HG03135 (cell line): ENCODE measurements around the gene MECP2.
"Not testable (repeated sequence)": the region's sequence is repeated elsewhere in the genome, so short reads cannot be mapped to it uniquely, and the experiment has no call there.

Experiments
- ATAC-seq: cut with Tn5 transposase; IDR thresholded peaks from one replicate; pipeline ENCODE4 v1.9.1; 2021; ENCODE audit warnings: mild to moderate bottlenecking, moderate library complexity; ENCODE audit not compliant: unreplicated experiment

MECP2 gene

DNA sequence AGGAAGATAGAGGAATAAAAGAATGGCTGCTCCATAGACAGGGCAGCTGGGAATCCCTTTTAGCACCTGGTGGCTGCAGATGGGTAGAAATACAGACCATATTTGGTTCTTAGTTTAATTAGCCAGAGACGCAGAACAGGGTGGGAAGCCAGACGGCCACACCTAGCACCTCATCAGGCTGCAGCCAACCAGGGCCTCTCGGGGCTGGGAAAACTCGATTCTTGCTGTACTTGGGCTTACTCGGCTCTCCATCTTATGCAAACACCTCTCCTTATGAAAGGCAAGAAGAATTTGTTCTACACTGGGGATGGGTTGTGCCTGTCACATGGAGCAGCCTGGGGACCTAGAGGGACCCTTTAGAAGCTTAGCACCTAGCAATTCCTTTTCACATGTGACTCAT is 97.5 kb downstream of the MECP2 start:
- no peak for ATAC-seq

DNA sequence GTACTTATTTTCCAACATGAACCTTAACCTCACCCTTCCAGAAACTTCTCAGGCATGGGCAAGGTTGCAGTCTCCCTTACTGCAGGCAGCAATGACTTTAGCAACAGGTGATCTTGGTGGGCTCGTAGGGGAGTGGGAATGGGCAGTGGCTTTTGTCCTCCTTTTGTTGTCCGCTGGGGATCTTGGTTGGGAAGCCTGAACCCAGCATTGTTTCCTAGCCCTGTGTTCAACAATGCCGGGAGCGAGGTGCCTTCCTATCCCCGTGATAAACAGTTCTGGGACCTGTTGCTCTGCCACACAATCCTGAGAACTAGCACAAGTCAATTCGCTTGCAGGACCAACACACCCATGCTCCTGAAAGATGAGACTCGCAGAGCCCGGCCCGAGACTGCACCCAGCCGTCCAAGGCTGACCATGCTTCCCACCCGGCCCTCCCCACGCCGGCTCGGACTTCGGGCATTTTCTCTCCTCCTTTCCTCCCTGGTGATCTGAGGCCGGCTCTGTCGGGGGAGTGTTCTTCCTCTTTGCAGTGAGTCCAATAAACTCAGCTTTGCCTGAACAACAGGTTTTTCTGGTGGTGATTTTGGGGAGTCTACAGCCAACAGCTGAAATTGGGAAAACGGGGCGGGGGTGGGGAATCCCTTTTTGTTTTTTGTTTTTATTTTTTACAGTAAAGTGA is 98.0 kb downstream of the MECP2 start:
- no peak for ATAC-seq

GRCh38 chrX:153995504-153995903 is 102.0 kb downstream of the MECP2 start:
- no peak for ATAC-seq

DNA sequence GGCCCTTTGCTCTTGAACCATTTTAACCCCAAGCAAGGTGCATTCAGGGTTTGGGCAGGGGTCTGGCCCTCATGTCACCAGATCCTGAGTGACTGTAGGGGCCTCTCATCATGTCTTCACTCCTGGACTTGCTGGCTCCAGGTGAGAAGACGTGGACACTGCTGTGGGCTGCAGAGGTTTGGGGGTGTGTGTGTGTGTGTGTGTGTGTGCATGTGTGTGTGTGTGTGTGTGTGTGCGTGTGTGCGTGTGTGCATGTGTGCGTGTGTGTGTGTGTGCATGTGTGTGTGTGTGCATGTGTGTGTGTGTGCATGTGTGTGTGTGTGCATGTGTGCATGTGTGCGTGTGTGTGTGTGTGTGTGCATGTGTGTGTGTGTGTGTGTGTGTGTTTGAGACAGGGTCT is 103.1 kb downstream of the MECP2 start:
- ATAC-seq = not testable (repeated sequence)

- ATAC-seq = no peak
These were observed 103.5 kb downstream of the MECP2 start for GRCh38 chrX:153993978-153994377.

- ATAC-seq = no peak
These were observed 104.4 kb downstream of the MECP2 start for GRCh38 chrX:153993079-153993478.

- ATAC-seq = no peak
These were observed 105.3 kb downstream of the MECP2 start for GRCh38 chrX:153992180-153992579.

DNA sequence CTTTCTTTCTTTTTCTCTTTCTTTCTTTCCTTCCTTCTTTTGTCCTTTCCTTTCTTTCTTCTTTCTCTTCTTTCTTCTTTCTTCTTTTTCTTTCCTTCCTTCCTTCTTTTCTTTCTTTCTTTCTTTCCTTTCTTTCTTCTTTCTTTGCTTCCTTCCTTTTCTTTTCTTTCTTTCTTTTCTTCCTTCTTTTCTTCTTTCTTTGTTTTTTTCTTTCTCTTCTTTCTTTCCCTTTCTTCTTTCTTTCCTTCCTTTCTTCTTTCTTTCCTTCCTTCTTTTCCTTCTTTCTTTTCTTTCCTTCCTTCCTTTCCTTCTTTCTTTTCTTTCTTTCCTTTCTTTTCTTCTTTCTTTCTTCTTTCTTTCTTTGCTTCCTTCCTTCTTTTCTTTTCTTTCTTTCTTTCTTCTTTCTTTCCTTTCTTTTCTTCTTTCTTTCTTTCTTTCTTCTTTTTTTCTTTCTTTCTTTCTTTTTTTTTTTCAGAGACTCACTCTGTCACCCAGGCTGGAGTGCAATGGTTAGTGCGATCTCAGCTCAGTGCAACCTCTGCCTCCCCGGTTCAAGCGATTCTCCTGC is 106.4 kb downstream of the MECP2 start:
- no peak for ATAC-seq

DNA sequence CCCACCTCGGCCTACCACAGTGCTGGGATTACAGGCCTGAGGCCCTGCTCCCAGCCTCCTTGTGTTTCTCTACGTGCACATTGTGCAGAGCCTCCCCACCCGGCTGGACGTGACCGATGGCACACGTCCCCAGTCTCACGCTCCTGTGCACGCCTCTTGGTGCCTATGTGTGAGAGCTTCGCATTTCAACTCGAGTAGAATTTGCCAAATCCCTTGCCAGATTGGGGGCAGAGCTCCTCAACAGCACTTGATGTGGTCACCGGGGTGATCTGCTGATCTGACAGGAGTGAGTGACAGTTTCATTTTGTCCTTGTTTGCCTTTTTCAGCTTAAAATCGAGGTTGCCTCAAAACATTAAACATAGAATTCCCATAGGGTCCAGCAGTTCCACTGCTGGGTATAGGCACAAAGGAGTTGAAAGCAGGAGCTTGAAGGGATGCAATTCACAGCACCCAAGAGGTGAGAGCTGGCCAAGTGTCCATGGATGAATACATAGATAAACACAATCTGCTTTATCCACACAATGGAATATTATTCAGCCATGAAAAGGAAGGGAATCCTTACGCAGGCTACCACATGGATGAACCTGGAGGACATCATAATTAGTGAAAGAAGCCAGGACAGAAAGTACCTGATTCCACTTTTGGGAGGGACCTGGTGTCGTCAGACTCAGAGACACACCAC is 107.4 kb downstream of the MECP2 start:
- no peak for ATAC-seq

GRCh38 chrX:153988493-153988892 is 109.0 kb downstream of the MECP2 start:
- ATAC-seq = no peak

GRCh38 chrX:153984351-153985178 is 113.0 kb downstream of the MECP2 start:
- ATAC-seq = no peak

- no peak for ATAC-seq
These were observed 114.2 kb downstream of the MECP2 start for GRCh38 chrX:153983321-153983801.

DNA sequence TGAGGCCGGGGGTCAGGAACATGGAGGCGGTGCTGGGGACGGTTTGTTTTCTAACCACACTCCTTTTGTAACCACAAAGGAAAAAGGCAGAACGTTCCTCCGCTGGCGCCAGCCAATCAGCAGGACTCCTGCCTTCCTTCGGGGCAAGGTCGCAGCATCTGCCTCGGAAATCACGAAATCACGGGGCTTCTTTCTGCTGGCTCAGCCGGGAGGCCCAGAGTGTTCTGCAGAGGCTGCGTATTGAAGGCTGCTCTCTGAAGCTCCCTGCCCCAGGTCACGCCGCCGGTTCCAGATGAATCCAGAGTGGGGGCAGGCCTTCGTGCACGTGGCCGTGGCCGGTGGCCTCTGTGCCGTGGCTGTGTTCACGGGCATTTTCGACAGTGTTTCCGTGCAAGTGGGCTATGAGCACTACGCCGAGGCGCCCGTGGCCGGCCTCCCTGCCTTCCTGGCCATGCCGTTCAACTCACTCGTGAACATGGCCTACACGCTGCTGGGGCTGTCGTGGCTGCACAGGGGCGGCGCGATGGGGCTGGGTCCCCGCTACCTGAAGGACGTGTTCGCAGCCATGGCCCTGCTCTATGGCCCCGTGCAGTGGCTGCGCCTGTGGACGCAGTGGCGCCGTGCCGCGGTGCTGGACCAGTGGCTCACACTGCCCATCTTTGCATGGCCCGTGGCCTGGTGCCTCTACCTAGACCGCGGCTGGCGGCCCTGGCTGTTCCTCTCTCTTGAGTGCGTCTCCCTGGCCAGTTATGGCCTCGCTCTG is 115.6 kb downstream of the MECP2 start:
- ATAC-seq = no peak

- no peak for ATAC-seq
These were observed 116.3 kb downstream of the MECP2 start for GRCh38 chrX:153981231-153981630.

DNA sequence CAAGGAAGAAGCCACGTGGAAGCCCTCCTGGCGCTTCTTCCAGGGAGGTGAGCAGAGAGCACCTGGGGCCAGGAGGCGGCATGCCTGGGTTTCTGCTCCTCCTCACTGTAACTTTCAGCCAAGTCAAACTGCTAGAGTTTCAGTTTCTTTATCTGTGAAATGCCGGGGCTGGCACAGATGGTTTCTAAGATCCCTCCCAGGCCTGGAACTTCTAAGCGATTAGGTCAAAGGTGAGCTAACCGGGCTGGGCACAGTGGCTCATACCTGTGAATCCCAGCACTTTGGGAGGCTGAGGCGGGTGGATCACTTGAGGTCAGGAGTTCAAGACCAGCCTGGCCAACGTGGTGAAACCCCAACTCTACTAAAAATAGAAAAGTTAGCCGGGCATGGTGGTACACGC is 117.1 kb downstream of the MECP2 start:
- ATAC-seq = not testable (repeated sequence)

DNA sequence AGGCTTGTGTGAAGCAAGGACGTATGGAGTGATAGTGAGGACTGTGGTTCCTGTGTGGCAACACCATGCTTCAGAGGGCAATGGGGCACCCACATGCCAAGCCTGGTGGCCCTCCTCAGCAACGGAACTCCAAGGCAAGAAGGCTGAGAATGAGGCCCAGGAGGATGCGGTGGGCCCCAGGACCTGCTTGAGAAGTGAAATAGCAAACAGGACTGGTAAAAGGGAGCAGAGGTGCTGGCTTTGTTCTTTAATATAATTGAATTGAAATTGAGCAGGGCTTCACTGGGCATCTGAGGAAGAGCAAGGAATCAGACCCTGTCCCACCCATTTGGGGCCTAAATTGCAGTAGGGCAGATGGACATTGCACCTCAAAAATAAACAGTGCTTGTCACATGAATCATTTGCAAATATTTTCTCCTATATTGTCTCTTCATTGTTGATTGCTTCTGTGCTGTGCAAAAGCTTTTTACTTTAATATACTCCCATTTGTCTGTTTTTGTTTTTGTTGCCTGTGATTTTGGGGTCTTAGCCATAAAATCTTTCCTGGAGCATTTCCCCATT is 122.7 kb downstream of the MECP2 start:
- no peak for ATAC-seq

DNA sequence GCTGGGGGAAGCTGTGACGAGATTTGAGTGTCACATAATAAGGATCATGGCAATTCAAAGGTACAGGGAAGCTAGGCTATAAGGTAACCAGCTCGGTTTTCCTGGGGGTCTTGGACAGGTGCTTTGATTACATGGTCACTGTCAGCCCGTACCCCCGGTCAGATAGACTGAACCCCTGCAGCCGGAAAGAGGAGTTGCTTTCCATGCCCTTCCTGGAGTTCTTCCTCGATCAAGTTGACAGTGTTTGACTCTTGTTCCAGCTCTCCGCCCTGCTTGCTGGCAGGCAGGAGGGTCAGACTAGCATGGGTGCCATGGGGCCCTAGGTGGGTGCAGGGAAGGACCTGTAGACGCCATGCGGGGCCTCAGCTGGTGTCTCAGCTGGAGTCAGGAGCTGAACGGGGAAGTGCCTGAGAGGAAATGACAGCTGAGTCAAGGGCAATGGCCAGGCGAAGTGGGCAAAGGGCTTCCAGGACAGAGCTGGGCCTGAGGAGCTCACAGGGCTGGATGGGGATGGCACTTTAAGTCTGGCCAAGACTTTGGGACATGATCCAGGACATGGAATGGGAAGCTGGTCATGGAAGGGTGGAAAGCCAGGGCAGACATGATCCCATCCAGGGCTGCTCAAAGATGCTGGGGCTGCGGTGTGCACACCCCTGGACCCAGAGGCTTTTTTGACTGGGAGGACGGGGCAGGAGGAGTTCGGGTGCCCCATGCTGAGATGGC is 123.4 kb downstream of the MECP2 start:
- ATAC-seq = no peak

DNA sequence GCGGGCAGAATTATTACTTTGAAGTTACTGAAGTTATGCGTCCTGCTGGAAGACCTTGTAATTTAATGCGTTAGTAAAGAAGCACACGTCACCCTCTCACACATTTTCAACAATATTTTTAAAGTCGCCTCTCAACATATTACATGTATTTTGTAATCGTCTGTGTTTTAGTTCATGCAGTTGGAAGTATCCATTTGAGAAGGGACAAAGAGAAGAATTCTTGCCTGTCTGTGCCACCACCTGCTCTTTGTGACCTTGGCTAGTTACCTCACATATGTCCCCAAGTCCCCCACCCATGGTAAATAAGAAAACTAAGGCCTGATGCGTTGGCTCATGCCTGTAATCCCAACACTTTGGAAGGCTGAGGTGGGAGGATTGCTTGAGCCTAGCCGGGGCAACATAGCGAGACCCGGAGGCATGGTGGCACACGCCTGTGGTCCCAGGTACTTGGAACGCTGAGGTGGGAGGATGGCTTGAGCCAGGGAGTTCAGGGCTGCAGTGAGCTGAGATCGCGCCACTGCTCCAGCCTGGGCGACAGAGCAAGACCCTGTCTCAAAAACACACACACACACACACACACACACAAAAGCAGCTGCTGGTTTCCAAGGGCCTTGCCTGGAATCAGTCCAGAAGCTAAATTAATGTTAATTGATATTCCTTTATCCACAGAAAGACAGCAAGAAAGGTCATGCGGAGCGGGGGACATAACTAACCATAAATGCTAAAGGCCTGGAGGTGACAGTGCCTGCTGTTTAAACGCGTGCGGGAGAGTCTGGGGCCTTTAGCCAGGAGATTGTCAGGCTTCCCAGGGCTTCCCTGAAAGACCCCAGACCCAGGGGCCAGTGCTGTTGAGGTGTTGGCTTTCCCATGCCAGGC is 124.2 kb downstream of the MECP2 start:
- ATAC-seq = no peak
